ENCODE data around the gene CHMP1A.
A peak's percentile ranks its signal among the peaks of the same experiment; 100 is the strongest.
"Not testable (repeated sequence)": the region's sequence is repeated elsewhere in the genome, so short reads cannot be mapped to it uniquely, and the experiment has no call there.

CHMP1A gene

DNA sequence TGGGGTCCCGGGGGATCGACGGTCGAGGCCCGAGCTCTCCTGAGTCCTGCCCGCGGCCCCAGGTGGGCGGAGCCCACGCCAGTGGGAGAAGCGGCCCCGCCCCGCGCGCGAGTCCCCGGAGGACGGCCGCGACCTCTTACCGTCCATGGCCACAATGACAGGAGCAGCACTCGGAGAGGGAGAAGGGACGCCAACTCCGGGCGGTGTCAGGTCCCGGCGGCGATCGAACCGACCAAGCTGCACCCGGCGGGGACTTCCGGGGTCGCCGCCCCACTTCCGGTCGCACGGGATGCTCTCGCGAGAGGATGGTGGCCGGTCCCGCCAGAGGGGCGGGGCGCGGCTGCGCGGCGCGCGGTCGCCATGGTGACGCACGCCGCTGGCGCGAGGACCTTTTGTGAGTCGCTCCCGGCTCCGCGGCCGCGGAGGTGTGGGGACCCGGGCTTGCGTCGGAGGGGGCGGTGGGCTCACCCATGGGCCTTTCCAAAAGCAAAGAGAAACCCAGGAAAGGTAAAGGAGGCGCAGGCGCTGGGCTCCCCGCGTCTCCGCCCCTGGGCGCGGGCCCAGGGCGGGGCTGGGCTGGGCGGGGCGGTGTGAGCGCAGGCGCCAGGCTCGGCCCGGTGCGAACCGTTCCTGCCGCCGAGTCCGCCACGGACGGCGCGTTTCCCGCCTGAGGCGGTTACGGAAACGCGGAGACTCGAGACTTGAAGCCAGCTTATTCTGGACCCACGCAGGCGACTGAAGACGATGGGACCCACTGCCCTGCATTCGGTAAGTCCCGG lies at the start of gene CHMP1A, which contains the start of gene SPATA33:
CHMP1A (minus strand) TSS at position 267 of the 779 bp plus-strand sequence; CDS start at position 147, 120 bp downstream.
SPATA33 (plus strand) TSS at position 395 of the 779 bp plus-strand sequence; CDS start at position 471, 76 bp downstream.
- DNase-seq, result peak; percentile 80

DNA sequence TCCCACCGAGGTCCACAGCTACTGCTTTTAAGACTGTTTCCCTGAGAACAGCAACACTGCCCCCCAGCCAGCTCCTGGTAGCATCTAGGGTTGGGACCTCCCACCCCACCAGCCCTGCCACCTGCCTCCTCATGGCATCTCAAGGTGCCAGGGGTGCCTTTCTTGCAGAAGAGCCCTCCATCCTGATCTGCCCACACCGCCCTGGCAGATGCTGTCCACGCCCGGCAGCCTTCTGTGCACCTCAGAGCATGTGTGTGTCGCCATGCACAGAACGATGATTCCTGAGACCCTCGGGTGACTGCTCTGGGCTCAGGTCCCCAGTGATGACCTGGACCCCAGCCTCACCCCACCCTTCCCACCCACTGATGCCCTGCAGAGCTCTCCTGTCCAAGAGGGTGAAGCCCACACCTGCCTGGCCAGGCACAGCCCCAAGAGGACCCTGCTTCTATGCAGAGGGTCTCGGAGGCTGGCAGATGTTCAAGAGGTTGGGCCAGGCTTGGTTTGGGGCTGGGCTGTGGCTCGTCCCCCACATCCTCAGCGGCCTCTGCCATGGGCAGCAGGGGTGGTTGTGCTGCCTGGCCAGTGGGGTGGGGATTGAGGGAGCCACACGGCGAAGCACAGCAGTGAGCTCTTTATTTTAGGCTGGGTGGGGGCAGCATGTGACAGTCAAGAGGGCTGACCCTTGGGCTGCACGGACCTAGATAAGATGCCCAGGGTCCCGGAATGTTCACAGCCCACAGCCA lies 49.2 kb upstream of the CHMP1A start:
- DNase-seq, result no peak

DNA sequence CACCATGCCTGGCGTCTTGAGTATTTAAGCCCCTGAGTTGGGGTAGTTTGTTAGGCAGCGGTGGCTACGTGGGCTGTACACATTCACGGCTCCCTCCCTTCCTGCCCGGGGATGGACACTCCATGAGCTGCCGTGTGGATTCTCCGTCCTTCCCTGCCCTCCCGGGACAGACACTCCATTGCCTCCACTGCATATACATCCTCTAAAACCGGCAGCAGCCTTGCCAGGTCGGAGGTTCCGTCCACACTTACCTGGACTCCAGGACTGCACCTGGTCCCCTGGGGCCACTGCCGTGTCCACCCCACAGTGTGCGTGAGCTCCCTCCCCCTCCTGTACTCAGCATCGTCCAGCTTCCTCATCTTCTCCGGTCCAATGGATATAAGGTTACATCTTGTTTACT lies 47.5 kb upstream of the CHMP1A start:
- no peak for DNase-seq

DNA sequence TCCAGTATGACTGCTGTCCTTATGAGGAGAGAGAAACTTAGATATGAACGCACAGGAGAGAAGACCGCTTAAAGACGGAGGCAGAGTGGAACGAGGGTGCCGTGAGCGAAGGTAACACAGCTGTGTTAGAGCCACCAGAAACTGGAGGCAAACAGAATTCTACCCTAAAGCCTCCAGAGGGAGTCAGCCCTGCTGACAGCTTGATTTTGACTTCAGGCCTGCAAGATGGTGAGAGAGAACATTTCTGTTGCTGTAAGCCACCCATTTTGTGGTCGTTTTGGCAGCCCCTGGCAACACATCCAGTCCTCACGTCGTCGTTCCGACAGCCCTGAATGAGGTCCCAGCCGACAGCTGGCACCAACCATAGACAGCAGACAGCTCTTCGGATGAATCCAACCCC lies 46.8 kb upstream of the CHMP1A start:
- DNase-seq, result no peak

DNA sequence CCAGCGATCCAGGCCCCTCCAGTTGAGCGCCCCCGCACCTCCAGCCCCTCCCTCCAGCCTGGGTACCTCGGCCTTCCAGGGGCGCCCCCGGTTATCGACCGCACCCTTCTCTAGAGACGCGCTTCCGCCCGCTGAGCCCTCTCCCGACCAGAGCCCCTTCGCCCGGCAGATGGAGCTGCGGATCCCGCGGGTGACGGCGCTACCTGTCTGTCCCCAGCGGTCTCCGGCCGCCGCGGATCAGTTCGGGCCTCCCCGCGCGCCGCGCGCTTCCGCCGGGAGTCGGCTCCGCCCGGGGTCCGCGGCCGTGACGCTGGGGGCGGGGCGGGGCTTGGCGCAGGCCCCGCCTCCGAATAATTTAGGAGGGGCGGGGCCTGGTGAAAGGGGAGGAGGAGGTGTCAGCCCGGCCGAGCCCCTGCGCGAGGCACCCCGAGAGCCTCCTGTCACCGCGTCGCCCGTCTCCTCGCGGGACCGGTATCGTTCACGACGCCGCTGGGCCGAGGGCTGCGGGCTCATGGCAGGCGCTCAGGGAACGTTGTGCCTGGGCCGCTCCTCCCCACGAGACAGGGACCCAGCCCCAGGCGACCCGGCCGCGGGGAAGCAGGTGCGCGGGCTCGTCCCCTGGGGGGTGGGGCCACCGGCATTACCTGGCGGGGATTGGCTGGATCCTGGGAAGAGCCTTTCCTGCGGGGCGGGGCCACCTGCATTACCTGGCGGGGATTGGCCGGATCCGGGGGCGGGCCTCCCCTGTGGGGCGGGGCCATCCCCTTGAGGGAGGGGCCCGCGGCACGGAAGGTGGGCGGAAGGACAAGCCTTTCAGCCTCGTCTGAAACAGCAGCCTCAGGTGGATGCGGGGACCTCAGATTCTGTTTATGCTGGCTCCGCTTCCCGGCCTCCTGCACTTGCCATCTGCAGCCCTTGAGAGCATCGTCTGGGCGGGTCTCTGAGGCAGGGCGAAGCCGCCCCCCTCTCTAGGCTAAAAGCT lies 44.2 kb upstream of the CHMP1A start, which contains the start of gene SPATA2L:
SPATA2L (minus strand) TSS at position 281 of the 982 bp plus-strand sequence. CDS start 473 bp downstream, outside the sequence.
- DNase-seq, result peak; percentile 95

DNA sequence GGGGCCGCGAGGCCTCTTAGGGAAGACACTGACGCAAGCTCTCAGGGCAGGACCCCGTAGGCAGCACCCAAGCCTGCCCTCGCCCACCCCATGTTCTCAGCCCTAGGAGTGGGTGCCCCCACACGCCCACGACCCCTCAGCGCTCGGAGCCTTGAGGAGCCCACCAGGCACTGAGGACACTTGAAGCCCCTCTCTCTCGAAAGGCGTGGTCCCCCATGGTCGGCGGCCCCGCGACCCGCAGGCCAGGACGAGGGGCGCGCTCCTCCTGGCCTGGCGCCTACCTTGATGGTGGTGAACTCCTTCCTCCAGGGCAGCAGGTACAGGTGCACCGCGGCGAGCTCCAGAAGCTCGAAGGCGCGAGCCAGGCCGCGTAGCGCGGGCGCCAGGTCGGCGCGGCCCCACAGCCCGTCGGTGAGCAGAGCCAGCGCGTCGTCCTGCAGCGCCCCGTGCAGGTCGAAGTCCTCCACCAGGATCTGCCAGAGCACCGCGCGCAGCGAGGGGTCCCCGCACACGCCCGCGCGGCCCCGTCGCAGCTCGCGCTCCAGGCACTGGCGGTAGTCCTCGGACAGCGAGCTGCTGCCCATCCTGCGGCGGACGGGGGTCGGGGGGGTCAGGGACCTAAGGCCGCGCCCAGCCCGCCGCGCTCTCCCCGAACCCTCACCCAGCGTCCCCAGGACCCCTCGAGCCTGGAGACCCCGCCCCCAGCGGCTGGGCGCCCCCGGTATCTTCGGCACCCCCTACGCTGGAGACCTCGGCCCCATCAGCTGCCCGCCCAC lies 43.3 kb upstream of the CHMP1A start:
- DNase-seq, result peak; percentile 33

DNA sequence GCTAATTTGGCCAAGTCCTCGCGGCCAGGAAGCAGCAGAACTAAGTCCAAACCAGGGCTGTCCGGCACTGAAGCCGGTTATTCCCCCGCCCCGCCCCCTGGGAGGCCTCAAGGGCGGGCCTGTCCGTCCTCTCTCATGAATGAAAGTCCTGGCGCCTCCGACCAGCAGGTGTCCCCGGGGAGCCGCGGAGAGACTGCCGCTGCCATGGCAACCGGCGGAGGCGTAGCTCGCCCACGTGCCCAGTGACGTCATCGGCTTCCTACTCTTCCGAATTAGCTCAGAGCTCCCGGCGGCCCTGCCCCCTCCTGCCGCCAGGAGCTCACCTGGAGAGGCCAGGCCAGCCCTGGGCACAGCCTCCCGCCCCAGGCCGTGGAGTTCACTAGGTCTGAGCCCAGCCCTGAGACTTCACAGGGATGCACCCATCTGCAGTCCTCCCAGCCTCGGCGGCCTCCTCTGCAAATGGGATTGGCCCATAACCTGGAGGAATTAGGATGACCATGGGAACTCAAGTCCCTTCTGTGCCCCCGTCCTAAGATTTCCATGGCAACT lies 42.7 kb upstream of the CHMP1A start:
- DNase-seq, result peak; percentile 97

DNA sequence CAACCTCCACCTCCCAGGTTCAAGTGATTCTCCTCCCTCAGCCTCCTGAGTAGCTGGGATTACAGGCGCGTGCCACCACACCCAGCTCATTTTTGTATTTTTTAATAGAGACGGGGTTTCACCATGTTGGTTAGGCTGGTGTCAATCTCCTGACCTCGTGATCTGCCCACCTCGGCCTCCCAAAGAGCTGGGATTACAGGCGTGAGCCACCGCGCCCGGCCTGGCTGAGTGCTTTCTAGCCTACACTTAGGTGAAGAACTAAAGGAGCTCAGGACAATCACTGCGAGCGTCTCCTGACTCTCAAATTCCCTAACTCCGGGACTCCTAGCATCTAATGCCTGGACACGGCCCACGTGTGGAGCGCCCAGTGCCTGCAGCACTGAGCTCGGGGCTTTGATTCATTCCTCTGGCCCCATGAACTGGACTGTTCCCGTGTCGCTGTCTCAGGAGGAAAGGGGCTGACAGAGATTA lies 42.2 kb upstream of the CHMP1A start:
- not testable (repeated sequence) for DNase-seq

DNA sequence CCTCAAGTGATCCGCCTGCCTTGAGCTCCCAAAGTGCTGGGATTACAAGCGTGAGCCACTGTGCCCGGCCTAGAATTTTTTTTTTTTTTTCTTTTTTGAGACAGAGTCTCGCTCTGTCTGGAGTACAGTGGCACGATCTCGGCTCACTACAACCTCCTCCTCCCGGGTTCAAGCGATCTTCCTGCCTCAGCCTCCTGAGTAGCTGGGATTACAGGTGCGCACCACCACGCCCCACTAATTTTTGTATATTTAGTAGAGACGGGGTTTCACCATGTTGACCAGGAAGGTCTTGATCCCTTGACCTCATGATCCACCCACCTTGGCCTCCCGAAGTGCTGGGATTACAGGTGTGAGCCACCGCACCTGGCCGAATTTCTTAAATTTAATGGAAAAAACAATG lies 41.2 kb upstream of the CHMP1A start:
- DNase-seq, result not testable (repeated sequence)

DNA sequence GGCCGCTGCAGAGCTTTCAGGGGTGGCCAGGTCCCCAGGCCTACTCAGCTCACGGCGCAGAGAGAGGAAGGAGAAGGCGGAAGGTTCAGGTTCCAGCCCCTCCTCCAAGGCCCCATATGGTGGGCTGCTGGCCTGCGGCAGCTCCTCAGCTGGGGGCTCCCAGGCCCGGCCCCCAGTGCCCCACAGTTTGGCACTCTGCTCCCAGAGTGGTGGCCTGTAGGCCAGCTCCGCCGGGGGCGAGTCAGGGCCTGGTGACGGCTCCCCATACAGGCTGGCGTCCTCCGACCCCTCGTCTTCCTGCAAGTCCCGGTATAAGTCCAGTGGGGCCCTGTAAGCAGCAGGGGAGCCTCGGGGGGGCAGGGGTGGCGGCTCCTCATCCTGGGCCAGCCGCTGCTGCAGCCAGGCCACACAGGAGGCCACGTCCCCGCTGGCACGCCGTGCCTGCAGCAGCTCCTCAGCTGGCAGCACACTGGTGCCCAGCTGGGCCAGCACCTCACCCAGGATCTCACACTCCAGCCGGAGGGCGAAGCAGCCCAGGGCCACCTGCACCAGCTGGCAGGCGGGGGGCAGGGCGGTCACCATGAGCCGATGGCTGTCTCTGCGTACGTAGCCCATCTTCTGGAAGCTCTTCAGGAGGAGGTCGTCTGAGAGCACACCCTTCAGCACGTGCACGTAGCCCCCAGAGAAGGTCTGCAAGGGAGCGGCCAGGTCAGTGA lies 40.3 kb upstream of the CHMP1A start:
- DNase-seq, result peak; percentile 40

DNA sequence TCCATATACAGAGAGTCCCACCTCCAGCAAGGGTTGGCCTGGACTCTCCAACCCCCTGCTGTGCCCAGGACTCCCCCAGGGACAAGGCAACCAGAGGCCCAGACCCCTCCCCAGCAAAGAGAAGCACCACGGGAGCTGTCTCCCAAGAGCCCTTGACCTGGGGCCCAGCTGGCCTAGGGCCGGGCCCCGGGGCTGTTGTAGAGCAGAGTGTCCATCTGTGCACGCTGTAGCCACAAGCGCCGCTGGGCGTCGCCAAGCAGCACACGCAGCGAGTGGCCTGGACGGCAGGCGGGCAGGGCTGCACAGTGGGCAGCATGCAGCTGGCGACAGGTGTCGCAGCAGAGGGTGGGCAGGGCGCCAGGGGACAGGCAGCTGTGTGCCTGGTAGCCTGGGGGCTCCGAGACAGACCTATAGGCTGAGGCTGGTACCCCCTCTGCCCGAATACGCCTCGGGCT lies 39.7 kb upstream of the CHMP1A start:
- peak; percentile 17 for DNase-seq

DNA sequence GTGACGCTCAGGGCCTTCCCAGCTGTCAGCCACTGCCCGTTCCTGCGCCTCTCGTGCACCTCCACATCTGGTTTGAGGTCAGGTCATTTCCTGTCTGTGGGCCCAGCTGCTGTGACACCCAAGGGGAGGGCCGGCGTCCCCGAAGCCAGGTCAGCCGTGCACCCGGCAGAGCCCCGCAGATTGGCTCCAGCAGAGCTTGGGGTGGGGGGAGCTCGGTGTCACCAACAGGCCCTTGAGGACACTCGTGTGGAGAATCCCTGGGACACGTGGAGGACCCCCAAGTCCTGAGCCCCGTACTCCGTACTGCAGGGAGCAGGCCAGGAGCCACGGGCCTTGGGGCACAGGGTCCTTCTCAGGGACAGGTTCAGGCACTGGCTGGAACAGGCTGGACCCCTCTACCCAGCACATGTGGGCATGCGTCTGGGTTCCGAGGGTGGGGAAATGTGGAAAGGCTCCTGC lies 39.2 kb upstream of the CHMP1A start:
- no peak for DNase-seq

DNA sequence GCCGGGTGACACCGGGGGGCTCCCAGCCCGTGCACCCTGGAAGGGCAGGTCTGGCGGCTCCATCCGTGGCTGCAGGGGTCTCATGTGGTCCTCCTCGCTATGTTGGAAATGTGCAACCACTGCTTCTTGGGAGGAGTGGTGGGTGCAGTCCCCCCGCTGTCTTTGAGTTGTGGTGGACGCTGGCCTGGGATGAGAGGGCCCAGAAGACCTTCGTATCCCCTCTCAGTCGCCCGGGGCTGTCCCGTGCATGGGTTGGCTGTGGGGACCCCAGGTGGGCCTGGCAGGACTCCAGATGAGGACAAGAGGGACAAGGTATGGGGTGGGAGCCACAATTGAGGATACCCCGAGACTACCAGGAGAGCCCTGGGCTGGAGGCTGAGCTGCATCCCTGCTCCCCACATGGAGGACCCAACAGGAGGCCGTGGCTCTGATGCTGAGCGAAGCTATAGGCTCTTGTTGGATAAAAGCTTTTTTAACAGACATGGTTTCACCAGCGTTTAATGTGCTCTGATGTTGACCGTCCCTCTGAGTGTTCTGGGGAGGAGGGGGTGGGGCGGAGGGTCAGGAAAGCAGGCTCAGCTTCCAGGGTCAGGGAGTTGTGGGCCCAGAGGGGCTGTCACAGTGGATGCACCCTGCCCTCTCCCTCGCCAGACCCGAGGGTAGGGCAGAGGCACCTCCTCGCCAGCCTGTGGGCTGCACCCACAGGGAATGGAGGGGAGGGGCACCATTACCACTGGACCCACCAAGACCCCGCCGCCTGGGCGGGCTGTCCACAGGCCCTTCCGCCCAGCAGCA lies 38.6 kb upstream of the CHMP1A start:
- no peak for DNase-seq

DNA sequence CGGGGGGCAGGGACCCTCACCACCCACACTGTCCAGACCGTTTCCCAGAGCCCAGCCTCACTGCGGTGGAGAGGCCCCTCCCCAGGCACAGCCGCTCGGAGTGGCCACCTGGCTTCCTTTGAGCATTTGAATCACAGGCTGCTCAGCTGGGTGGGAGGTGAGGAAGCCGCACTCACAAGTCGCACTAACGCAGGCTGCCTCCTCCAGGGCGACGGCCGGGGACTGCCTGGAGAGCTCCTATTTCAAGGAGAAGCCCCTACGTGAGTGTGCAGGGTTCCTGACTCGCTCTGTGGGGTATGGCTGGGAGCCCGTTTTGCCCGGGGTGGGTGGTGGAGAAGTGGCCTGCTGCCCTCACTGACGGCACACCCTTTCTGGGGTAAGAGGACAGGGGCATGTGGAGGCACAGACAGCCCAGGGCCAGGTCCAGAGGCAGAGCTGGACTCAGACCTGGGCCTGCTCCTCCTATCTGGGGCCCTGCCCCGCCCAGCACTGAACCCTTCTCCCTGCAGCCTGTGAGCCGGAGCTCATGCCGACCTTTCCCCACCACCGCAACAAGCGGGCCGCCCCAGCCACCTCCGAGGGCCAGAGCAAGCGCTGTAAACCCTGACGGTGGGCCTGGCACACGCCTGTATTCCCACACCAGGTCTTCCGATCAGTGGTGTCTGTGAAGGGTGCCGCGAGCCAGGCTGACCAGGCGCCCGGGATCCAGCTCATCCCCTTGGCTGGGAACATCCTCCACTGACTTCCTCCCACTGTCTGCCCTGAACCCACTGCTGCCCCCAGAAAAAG lies 37.8 kb upstream of the CHMP1A start:
- DNase-seq, result no peak

DNA sequence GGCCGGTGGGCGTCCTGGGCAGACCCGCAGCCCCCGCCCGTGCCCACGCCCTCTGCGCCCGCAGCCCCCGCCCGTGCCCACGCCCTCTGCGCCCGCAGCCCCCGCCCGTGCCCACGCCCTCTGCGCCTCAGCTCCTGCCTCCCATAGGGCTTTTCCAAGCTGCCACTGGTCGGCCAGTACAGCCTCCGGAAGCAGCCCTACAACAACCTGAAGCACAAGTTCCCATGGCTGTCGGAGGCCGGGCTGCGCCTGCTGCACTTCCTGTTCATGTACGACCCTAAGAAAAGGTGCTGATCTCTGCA lies 37.2 kb upstream of the CHMP1A start:
- DNase-seq, result not testable (repeated sequence)

DNA sequence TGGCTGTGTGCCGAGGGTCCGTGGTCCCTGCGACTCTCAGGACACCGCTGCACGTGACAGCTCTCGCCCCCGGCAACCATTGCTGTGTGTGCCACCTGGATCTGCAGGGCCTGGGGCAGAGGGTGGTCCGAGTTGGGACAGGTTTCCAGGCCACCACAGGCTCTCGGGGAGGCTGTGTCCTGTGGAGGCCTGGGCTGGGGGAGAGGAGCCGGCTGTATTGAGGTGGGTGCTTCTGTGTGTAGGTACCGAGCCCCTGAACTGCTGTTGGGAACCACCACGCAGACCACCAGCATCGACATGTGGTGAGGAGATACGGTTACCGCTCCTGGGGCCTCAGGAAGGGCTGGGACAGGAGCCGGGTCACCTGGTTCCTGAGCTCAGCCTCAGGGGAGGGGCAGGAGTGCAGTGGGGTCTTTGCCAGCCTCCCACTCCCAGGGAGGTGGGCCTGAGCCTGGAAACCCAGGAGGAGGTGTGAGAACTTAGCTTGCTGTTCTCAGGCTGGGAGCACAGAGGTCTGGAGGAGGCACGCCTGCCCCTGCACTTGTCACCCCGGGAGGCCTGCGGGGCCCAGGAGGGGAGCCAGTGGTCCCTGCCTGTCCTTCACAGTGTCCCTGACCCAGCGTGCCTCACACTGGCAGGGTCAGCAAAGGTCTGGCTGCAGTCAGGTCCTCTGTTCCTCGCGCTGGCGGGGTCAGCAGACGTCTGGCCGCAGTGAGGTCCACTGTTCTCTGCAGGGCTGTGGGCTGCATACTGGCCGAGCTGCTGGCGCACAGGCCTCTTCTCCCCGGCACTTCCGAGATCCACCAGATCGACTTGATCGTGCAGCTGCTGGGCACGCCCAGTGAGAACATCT lies 36.6 kb upstream of the CHMP1A start:
- no peak for DNase-seq

DNA sequence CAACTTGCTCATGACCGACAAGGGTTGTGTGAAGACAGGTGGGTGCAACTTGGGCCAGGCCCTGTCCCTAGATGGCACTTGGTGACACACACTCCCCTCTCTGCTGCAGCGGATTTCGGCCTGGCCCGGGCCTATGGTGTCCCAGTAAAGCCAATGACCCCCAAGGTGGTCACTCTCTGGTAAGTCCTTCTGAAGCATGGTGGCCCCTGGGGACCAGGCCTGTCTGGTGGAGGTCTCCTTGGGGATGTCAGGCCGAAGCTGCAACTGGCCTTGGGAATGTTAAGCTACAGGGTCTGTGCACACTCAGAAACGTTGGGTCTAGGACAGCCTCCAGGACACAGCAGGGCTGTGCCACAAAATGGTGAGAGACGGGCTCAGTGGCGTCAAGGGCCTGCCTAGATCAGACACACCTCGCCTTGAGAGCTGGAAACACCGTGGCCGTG lies 35.8 kb upstream of the CHMP1A start:
- no peak for DNase-seq

Data from NCI-H2171 treated with DMSO at 0.1 percent for 48 hours (cell line).